Ascending aorta (tissue), 2 donors: Measurements from ENCODE around the gene C1orf50. TPM values are rescaled to one million over a fixed set of nuclear protein-coding genes. Genes with fewer than 3 reads are reported as not detected.
A peak's percentile ranks its signal among the peaks of the same experiment; 100 is the strongest.
"Not testable (repeated sequence)": the region's sequence is repeated elsewhere in the genome, so short reads cannot be mapped to it uniquely, and the experiment has no call there.

Experiments used
- DNase-seq, 2 donors: peaks; one replicate each; pipeline ENCODE4 v3.0.0-alpha.2; 2019; ENCODE audit warnings: low spot score in 2 of 2
- H3K27ac ChIP-seq, 2 donors: fragments of 200-600 bp; sonication (generic); one replicate each; pipeline ENCODE4 v1.5.1; 2016 to 2017; ENCODE audit warnings: mild to moderate bottlenecking in 1 of 2
- H3K27me3 ChIP-seq: fragments of 200-600 bp; sonication (generic); one replicate; pipeline ENCODE4 v1.5.1; 2017
- H3K36me3 ChIP-seq, 2 donors: fragments of 200-600 bp; sonication (generic); one replicate each; pipeline ENCODE4 v1.5.1; 2016
- H3K4me1 ChIP-seq, 2 donors: fragments of 200-600 bp; sonication (generic); one replicate each; pipeline ENCODE4 v1.5.1; 2016 to 2017; ENCODE audit warnings: mild to moderate bottlenecking in 1 of 2
- H3K4me3 ChIP-seq, 2 donors: fragments of 200-600 bp; sonication (generic); one replicate each; pipeline ENCODE4 v1.5.1; 2016 to 2017; ENCODE audit warnings: mild to moderate bottlenecking in 1 of 2
- H3K9me3 ChIP-seq, 2 donors: fragments of 200-600 bp; sonication (generic); one replicate each; pipeline ENCODE4 v1.5.1; 2016
- intact Hi-C: fragments of 100-400 bp; cut with DNase I; formaldehyde crosslinking; loops from one replicate; pipeline ENCODE4 v1.15.1; 2023
- total RNA-seq: library from RNA; depleted of rRNA; stranded (reverse); fragments of >200 nt; gene quantifications from one replicate; pipeline ENCODE4 v1.1.0, GENCODE V29; 2016
- TF ChIP-seq, protein P1 (sequence below), 3 experiments: fragments of 200-600 bp in 2 of 3; fragments of 450-650 bp in 1 of 3; sonication (generic) in 2 of 3; IDR thresholded peaks; one replicate each; pipeline ENCODE4 v1.5.1; 2016 to 2019; ENCODE audit warnings: antibody characterized with exemption in 3 of 3, mild to moderate bottlenecking in 1 of 3, moderate library complexity in 1 of 3

The C1orf50 gene
- total RNA-seq, 1 donor from 2014 or later: 0.64 TPM

DNA sequence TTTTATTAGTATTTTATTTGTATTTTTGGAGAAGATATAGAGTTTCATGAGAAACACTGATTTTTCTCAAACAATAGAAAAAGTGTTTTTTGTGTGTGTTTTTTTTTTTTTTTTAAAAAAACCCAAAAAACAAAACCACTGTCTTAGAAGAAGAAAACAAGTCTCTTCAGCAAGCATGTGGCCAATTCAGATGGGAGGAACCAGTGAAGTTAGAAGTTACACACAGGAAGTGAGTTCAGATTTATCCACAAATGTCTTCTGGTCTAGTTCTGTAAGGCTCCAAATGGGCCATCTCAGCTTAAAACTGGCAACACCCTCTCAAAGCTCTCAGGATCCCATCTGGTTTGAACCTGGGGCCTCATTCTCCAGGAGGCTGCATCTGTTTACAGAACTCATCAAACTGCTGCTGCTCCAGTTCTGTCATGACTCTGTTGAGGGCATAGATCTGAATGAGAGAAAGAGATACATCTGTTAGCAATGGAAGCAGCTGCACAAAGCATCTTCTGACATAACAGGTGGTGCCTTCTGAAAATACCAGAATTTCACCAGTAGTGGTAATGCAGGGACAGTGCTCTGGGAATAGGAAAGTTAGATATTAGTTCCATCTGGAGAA is 40.1 kb downstream of the C1orf50 start:
- TF ChIP-seq, protein P1, sequence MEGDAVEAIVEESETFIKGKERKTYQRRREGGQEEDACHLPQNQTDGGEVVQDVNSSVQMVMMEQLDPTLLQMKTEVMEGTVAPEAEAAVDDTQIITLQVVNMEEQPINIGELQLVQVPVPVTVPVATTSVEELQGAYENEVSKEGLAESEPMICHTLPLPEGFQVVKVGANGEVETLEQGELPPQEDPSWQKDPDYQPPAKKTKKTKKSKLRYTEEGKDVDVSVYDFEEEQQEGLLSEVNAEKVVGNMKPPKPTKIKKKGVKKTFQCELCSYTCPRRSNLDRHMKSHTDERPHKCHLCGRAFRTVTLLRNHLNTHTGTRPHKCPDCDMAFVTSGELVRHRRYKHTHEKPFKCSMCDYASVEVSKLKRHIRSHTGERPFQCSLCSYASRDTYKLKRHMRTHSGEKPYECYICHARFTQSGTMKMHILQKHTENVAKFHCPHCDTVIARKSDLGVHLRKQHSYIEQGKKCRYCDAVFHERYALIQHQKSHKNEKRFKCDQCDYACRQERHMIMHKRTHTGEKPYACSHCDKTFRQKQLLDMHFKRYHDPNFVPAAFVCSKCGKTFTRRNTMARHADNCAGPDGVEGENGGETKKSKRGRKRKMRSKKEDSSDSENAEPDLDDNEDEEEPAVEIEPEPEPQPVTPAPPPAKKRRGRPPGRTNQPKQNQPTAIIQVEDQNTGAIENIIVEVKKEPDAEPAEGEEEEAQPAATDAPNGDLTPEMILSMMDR (IDR thresholded peaks at IDR 0.05): no peak
- H3K36me3 ChIP-seq: peaks cover 3 to 9% of the 10 kb centered on the region in 2 donors
- H3K9me3 ChIP-seq: no peaks in the 10 kb centered on the region
- H3K27me3 ChIP-seq: no peaks in the 10 kb centered on the region
- H3K4me3 ChIP-seq: no peak overlapping the region
- intact Hi-C loops: no loop called here
- no peak overlapping the region for H3K27ac ChIP-seq
- DNase-seq: no peak
- H3K4me1 ChIP-seq: no peaks in the 10 kb centered on the region

DNA sequence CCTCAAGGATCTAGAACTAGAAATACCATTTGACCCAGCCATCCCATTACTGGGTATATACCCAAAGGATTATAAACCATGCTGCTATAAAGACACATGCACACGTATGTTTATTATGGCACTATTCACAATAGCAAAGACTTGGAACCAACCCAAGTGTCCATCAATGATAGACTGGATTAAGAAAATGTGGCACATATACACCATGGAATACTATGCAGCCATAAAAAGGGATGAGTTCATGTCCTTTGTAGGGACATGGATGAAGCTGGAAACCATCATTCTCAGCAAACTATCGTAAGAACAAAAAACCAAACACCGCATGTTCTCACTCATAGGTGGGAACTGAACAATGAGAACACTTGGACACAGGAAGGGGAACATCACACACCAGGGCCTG is 47.8 kb downstream of the C1orf50 start:
- H3K27ac ChIP-seq, intact Hi-C loops, H3K9me3 ChIP-seq, H3K36me3 ChIP-seq, H3K4me1 ChIP-seq, H3K27me3 ChIP-seq, DNase-seq, H3K4me3 ChIP-seq: not testable (repeated sequence)

GRCh38 chr1:42815941-42816584 is 49.0 kb downstream of the C1orf50 start:
- intact Hi-C loops: no loop called here
- H3K4me3 ChIP-seq: peak overlapping the region; percentile 81 to 88
- no peaks in the 10 kb centered on the region for H3K27me3 ChIP-seq
- H3K9me3 ChIP-seq: no peaks in the 10 kb centered on the region
- TF ChIP-seq, protein P1 (IDR thresholded peaks at IDR 0.05): no peak
- H3K4me1 ChIP-seq: peaks cover 4 to 9% of the 10 kb centered on the region in 2 donors
- H3K27ac ChIP-seq: peak overlapping the region; percentile 96 to 99
- DNase-seq: no peak
- H3K36me3 ChIP-seq: peaks cover 0 to 4% of the 10 kb centered on the region in 2 donors

- intact Hi-C loops: loop anchor here (1.0 kb wide), 2 partner anchors 29 to 50 kb away; partner anchors contain the start of genes C1orf50, P3H1 and ZNF691
- TF ChIP-seq, protein P1 (IDR thresholded peaks at IDR 0.05): no peak
- DNase-seq: peak; percentile 63 to 94
- H3K27ac ChIP-seq: peak within 1 kb of the TSS; percentile 96 to 99
- peaks cover 4 to 9% of the 10 kb centered on the region in 2 donors for H3K4me1 ChIP-seq
- peak within 1 kb of the TSS; percentile 81 to 88 for H3K4me3 ChIP-seq
- no peaks in the 10 kb centered on the region for H3K9me3 ChIP-seq
- H3K27me3 ChIP-seq: no peaks in the 10 kb centered on the region
- no peaks in the 10 kb centered on the region for H3K36me3 ChIP-seq
Measured at GRCh38 chr1:42816585-42817439, 49.8 kb downstream of the C1orf50 start, which contains the start of the genes ERMAP and SVBP. Gene ERMAP (plus strand): TSS chr1:42817122. CDS start chr1:42830449, 13,327 bp downstream. Gene SVBP (minus strand): TSS chr1:42817397. CDS start chr1:42816544, 853 bp downstream.

DNA sequence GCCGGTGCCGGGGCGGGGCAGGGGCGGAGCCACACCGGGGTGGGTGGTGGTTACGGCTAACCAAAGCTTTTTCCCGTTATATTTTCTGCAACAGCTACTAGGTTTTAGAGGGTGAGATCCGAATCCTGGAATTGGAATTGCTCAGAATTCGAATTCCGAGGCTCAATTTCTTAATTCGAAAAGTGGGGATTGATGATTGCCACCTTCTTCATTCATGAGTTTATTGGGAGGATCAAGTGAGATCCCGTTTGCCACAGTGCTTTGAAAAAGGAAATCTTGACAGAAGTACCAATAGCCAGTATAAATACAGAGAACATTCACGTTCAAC is 50.4 kb downstream of the C1orf50 start:
- no peaks in the 10 kb centered on the region for H3K36me3 ChIP-seq
- no peak for DNase-seq
- H3K27ac ChIP-seq: peak overlapping the region; percentile 96 to 99
- TF ChIP-seq, protein P1 (IDR thresholded peaks at IDR 0.05): no peak
- peak overlapping the region; percentile 81 to 88 for H3K4me3 ChIP-seq
- peaks cover 4 to 9% of the 10 kb centered on the region in 2 donors for H3K4me1 ChIP-seq
- intact Hi-C loops: loop anchor here (1.0 kb wide), 2 partner anchors 29 to 50 kb away; partner anchors contain the start of genes C1orf50, P3H1 and ZNF691
- H3K27me3 ChIP-seq: no peaks in the 10 kb centered on the region
- no peaks in the 10 kb centered on the region for H3K9me3 ChIP-seq
